NCI-H2107 (cell line): ENCODE results near the gene FAM76A.
A peak's percentile ranks its signal among the peaks of the same experiment; 100 is the strongest.
"Not testable (repeated sequence)": the region's sequence is repeated elsewhere in the genome, so short reads cannot be mapped to it uniquely, and the experiment has no call there.

ENCODE experiments used
- DNase-seq: peaks from one replicate; lab custom pipeline; 2025; lab: John Stamatoyannopoulos, UW

FAM76A gene

GRCh38 chr1:27725374-27726172 lies at the start of gene FAM76A:
Gene FAM76A, plus strand, starts transcription at chr1:27725961. Its CDS starts 120 bp downstream, at chr1:27726081.
- peak; percentile 99 for DNase-seq

- DNase-seq = no peak
Measured at GRCh38 chr1:27676410-27676809, 49.4 kb upstream of the FAM76A start.

- DNase-seq = no peak
Measured at GRCh38 chr1:27678747-27679146, 47.0 kb upstream of the FAM76A start.

GRCh38 chr1:27680225-27680791 lies 45.5 kb upstream of the FAM76A start:
- DNase-seq = not testable (repeated sequence)

DNA sequence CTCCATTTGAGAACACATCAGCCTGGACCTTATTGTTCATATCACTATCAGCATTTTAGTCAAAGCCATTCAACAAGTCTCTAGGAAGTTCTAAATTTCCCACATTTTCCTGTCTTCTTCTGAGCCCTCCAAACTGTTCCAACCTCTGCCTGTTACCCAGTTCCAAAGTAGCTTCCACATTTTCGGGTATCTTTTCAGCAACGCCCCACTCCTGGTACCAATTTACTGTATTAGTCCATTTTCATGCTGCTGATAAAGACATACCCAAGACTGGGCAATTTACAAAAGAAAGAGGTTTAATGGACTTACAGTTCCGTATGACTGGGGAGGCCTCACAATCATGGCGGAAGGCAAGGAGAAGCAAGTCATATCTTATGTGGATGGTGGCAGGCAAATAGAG lies 44.2 kb upstream of the FAM76A start:
- not testable (repeated sequence) for DNase-seq

DNA sequence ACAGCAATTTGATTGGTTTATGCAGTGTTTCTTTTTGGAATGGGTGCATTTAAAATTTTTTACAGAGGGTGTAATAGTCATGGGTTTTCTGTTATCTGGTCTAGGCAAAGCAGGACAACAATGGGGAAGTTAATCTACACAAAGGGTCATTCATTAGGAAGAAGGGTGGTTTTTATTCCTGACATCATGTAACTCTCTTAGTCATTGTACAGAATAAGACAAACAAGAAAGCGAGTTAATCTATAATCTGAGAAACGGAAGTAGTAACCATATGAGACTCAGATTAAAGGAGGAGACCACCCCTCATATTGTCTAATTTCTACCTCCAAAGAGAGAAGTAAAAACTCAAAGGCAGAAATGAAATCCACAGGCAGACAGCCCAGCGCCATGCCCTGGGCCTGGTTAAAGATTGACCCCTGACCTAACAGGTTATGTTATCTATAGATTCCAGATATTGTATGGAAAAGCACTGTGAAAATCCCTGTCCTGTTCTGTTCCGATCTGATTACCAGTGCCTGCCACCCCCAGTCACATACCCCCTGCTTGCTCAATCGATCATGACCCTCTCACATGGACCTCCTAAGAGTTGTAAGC lies 43.3 kb upstream of the FAM76A start:
- DNase-seq = no peak

DNA sequence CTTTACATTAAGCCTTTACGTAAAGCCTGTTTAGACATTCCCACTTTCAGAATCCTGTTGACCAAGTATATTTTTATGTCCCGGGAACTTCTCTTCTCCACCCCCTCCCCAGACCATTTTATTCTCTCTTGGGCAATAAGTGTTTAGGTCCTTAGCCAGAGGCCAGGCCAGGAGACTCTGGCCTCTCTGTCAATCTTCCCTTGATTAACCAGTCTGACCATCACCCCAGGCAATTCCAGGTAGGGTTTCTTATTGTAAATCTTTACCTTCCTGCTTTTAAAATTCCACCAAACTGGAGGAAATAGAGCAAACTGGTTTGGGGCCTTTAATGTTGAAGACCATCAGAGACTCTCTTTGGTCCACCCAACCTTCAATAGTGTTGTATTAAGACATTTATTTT lies 41.6 kb upstream of the FAM76A start:
- DNase-seq = no peak

DNA sequence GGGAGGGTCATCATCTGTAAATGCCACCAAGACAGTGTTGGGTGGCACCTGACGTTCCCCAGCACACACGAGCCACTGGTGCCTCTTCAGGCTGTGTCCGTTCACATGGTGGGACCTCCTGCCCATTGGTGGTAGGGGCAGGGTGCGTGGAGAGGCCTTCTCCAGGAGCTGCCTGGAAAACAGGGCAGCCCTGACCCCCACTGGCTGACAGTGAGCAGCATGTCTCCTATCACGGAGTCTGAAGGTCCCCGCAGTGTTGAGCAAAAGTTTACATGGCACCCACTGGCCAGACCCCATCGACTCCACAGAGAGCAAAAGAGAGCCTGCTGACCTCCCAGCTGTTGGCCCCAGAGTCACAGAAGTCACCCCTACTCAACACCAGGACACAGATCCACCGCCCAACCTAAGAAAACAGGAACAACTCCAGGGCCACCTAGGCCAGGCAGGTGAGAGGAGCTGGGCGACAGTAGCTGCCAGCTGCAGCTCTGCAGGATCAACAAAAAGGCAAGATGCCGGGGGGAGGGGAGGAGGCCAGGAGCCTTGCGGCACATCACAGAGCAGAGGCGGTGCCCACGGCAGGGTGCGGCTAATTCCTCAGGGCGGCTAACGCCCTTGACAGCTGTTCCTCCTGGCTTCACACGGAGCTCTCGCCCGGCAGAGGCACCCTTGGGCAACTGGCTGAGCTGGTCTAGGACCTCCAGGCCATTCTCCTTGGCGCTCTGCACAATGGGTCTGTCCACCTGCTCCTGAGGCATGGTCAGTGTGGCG lies 39.4 kb upstream of the FAM76A start:
- peak; percentile 64 for DNase-seq

- no peak for DNase-seq
Measured at GRCh38 chr1:27687906-27688305, 37.9 kb upstream of the FAM76A start.

DNA sequence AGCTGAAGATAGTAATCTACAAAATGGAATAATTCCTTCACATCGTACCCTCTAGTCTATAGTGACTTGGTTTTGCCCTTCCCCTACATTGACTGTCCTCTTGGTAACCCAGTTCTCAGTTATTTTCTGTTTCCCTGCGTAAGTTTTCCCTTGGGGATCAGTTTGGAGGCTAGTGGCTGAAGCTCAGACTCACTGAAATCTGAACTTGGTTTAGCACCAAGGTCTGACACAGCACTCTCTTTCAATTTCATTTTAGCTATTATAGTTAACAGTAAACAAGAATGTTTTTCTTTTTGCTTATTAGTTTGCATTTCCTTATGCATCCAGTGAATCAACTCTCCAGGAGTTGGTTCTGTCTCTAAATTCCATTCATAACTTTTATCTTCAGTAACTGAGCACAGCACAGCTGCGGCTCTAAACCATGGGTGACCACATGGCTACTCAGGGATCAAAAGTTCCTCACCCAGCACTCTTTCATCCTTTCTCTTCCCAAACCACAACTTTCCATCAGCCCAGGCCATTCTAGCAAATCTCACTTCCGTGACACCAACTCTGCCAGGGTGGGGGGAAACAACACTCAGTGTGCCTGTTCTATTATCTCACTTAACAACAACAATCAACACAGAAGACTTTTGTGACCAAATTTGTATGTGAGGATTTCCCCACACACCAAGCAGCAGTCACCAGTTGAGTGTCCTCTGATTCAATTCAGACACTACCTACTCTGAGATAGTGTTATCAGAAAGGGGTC lies 36.2 kb upstream of the FAM76A start:
- no peak for DNase-seq

GRCh38 chr1:27690183-27690582 lies 35.6 kb upstream of the FAM76A start:
- no peak for DNase-seq

DNA sequence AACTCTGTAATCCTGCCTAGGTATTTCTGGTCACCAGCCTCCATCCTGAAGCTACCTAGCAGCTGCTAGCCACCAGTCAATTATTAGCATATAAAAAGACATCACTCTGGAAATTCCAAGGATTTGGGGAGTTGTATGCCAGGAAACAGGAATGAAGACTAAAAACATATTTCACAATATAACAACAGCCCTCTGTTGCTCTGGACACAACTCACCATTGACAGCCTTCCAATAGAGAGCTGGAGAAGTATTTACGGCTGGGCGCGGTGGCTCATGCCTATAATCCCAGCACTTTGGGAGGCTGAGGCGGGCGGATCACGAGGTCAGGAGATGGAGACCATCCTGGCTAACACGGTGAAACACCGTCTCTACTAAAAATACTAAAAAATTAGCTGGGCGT lies 28.9 kb upstream of the FAM76A start:
- DNase-seq = not testable (repeated sequence)

DNA sequence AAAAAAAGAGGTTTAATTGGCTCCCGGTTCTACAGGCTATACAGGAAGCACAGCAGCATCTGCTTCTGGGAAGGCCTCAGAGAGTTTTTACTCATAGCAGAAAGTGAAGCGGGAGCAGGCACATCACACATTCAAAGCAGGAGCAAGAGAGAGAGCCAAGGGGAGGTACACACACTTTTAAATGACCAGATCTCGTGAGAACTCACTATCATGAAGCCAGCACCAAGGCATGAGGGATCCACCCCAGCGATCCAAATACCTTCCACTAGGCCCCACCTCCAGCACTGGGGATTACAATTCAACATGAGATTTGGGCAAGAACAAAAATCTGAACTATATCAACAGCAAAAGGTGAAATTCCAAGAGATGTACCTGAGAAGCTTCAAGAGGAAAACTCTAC lies 20.8 kb upstream of the FAM76A start:
- no peak for DNase-seq

DNA sequence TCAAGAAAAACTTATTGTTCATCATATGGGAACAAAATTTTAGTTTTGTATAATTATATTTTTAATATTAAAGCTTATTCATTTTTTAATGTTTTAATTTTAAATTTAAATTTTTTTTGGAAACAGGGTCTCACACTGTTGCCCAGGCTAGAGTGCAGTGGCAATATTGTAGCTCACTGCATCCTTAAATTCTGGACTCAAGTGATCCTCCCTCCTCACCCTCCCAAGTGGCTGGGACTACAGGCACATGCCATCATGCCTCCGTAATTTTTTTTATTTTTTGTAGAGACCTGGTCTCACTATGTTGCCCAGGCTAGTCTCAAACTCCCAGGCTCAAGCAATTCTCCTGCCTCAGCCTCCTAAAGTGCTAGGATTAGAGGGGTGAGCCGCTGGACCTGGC lies 20.2 kb upstream of the FAM76A start:
- no peak for DNase-seq

GRCh38 chr1:27710574-27710973 lies 15.2 kb upstream of the FAM76A start:
- DNase-seq = no peak

GRCh38 chr1:27713139-27713725 lies 12.5 kb upstream of the FAM76A start:
- DNase-seq = no peak

DNA sequence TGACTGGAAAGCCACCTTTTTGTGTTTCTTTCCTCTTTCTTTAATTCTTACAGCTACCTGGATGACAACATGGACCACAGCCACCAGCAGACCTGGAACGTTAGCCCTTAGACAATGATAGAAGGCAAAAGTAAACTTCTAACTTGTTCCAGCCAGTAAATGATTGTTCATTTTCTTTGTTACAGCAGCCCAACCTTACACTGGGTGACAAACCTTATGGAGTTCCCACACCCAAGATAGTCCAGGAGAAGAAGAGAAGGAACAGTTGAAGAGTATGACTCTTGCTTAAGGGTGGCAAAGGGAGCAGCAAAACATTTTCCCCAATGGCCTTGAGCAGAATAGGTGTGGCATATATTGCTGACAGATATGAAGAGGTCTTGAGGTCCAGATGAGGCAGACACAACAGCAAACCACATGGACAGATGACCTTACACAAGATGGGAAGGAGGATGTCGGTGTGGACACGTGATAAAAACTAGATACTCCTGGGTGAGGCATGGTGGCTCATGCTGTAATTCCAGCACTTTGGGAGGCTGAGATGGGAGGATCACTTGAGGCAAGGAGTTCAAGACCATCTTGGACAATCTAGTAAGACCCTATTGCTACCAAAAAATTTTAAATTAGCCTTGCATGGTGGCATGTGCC lies 11.8 kb upstream of the FAM76A start:
- DNase-seq = no peak

DNA sequence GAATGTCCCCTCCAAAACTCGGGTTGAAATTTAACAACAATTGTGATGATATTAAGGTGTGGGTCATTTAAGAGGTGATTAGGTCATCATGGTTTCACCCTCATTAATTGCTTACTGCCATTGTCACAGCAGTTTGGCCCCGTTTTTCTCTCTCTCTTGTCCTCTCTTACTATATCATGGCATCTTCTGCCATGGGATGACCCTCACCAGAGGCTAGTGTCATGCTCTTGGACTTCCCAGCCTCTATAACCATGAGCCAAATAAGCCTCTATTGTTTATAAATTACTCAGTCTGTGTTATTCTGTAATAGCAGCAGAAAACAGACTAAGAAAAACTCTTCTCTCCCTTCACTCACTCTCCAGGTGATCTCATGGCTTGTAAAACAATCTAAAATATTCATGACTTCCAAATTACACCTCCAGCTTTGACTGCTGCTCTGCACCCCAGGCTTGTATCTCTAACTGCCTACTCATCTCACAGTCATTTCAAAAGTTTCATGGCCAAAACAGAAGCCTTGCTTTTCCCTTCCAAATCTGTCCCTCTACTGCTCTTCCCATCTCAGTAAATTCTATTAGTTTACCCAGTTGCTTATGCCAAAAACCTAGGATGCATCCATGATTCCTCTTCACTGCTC lies 9.4 kb upstream of the FAM76A start:
- DNase-seq = no peak

GRCh38 chr1:27719286-27720251 lies 6.2 kb upstream of the FAM76A start:
- no peak for DNase-seq
